ENCODE measurements around the gene DNAH9. TPM values are rescaled to one million over a fixed set of nuclear protein-coding genes. Genes with fewer than 3 reads are reported as not detected.
A peak's percentile ranks its signal among the peaks of the same experiment; 100 is the strongest.

The DNAH9 gene
- total RNA-seq, 1 experiment from 2014 or later, result 2.9 TPM

GRCh38 chr17:11639736-11640462, 41.6 kb downstream of the DNAH9 start:
- no peak for DNase-seq (ENCODE audit: low read depth, low spot score)
- in situ Hi-C loops (cut with HindIII; ENCODE audit: low pct_unique_long_range_greater_than_20kb, low sequenced_read_pairs), result no loop called here

DNA sequence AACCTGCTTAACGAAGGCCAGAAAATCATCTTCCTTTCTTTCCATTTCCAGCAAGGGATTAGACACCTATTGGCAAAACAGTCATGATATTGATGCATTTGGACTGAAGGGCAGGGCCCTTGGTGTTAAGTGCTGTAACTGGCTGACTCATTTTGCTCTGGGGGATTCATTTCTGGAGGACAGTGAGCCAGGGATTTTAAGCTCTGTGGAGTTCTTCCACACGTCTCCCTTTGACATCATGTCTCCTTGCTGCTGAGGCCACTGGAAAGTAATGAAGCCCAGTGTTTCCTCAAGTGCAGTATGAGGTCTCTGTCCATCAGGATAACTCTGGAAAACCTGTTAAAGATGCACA, 42.2 kb downstream of the DNAH9 start:
- in situ Hi-C loops (cut with HindIII; ENCODE audit: low pct_unique_long_range_greater_than_20kb, low sequenced_read_pairs), result no loop called here
- DNase-seq (ENCODE audit: low read depth, low spot score), result no peak

DNA sequence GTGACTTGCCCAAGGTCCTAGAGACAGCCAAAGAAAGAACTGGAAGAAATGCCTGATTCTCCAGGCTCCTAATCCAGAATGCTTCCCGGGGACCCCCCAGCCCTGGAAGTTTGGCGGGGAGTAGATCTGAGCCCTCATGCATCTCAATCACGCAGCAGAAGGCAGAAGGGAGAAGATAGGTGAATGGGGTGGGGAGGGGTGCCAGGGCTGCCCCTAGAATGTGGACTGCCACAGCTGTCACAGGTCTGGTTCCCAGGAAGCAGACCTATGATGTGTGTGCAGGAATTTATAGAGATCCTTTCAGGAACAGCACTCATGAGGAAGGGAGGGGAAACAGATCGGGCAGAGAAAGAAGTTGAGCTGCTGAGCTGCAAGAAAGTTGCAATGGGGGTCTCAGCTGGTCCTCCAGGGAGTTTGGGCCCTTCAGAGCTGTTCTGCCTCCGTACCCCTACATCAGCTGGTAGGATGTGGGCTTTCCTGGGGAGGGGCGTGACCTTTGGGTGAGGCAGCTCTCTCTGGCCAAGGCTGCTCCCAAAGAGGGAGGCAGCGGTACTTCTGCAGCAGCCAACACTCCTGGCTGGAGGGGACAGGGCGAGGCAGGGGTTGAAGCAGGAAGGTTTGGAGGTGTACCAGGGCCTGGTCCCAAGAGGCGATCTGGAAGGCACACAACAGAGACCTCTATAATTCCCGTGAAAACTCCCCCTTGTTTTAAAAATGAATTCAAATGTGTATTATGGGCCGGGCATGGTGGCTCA, 43.4 kb downstream of the DNAH9 start:
- DNase-seq (ENCODE audit: low read depth, low spot score), result no peak
- in situ Hi-C loops (cut with HindIII; ENCODE audit: low pct_unique_long_range_greater_than_20kb, low sequenced_read_pairs), result no loop called here

DNA sequence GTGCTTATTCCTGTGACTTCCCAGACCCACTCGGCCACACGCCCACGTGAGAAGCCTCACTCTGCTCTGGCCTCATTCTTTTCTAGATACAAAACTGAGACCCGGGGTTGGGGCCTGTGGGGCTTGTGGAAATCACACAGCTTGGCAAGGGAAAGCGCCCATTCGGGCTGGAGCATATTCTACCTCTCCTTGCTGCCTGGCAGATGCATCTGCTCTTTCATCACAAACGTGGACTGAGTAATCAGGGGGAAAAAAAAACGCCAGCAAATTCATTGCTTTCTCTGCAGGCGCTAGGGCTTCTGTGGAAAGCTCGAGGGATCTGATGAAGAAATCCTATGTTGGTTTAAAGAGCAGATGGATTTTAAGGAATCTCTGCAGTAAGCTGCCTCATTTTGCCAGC, 44.4 kb downstream of the DNAH9 start:
- in situ Hi-C loops (cut with HindIII; ENCODE audit: low pct_unique_long_range_greater_than_20kb, low sequenced_read_pairs), result no loop called here
- no peak for DNase-seq (ENCODE audit: low read depth, low spot score)

DNA sequence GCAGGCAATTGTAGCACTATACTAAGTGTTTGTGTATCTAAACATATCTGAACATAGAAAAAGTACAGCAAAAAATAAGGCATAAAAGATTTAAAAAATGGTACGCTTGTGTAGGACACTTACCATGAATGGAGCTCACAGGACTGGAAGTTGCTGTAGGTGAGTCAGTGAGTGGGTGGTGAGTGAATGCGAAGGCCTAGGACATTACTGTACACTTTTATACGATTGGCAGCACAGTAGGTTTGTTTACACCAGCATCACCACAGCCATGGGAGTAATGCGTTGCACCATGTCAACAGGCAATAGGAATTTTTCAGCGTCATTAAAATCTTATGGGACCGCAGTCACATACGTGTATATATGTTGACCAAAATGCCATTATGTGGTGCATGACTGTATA, 45.6 kb downstream of the DNAH9 start:
- DNase-seq (ENCODE audit: low read depth, low spot score), result no peak

DNA sequence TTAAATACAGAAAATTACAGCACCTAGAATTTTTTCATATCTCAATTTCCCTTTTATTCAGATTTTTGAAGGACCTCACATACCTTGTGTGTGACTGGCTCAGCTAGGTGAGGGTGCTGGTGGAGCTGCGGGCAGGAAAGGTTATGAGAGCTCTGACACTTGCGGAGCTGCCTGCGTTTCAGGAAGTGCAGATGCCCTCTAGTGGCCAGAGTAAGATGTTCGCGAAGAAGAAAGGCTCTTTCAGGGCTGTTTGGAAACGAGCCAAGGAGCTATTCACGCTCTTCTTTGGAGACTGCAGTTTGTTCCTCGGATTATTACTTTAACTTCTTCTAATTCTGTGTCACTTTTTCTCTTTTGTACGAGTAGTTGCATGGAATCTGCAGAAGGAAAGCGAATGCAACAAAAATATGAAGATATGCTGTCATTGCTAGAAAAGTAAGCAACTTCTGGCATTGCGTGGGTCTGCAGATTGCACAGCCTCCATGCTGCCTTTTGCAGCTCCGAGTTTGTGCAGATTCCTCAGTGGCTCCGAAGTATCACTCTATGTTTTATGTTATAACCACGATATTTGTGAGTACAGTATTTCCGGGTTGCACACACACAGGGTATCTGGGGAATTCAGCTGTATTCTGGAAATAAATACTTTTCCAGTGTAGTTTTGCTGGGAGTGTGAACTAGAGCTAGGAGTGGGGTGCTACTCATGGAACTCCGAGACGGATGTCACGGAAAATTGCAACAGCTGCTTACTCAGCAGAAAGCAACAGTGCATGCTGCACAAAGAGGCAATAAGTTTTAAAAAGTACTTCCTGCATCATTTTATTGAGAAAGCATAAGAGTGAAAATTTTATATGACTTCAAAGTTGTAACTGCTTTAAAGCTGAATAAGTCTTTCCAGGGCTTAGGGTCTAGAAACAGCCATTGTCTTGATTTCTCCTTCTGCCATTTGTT, 46.3 kb downstream of the DNAH9 start:
- in situ Hi-C loops (cut with HindIII; ENCODE audit: low pct_unique_long_range_greater_than_20kb, low sequenced_read_pairs), result no loop called here
- DNase-seq (ENCODE audit: low read depth, low spot score), result peak; percentile 90

More for the DNA sequence above, 45.6 kb downstream of the DNAH9 start:
- in situ Hi-C loops (cut with HindIII; ENCODE audit: low pct_unique_long_range_greater_than_20kb, low sequenced_read_pairs), result no loop called here

GRCh38 chr17:11645426-11645825, 47.2 kb downstream of the DNAH9 start:
- in situ Hi-C loops (cut with HindIII; ENCODE audit: low pct_unique_long_range_greater_than_20kb, low sequenced_read_pairs), result no loop called here
- no peak for DNase-seq (ENCODE audit: low read depth, low spot score)

- DNase-seq (ENCODE audit: low read depth, low spot score), result no peak
- in situ Hi-C loops (cut with HindIII; ENCODE audit: low pct_unique_long_range_greater_than_20kb, low sequenced_read_pairs), result no loop called here
These were observed 52.8 kb downstream of the DNAH9 start for GRCh38 chr17:11651089-11651488.

DNA sequence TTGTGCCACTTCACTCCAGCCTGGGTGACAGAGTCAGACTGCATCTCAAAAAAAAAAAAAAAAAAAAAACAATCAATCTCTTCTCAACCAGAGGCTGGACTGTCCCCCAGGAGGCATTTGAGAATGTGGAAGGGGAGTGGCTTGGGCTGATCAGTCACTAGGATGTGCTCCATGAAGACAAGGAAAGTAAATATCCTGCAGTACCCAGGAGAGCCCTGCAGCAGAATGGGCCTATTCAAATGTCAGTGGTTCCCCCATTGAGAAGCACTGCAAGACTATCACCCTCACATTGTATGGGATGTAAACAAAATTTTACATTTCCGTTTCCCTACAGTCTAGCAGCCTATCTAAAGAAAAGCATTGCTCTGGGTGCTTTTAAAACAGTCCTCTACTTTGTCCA, 70.3 kb downstream of the DNAH9 start:
- DNase-seq (ENCODE audit: low read depth, low spot score), result no peak
- in situ Hi-C loops (cut with HindIII; ENCODE audit: low pct_unique_long_range_greater_than_20kb, low sequenced_read_pairs), result no loop called here

DNA sequence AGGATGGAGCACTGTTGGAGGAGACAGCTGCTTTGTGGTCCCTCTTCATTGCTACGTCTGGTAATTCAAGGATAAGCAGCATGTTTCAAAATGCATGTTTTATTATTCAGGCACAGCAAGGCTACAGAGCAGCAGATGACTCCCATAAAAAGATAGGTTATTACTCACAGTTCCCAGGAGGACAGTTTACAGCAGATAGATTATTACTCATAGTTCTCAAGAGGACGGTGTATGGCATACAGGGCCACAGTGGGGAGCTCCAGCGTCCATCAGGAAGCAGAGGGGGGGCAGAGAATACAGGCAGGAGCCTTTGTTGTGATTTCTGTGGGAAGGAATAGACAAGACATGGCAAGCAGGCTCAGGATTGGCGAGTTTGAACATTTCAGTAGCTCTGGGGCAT, 72.9 kb downstream of the DNAH9 start:
- in situ Hi-C loops (cut with HindIII; ENCODE audit: low pct_unique_long_range_greater_than_20kb, low sequenced_read_pairs), result no loop called here
- DNase-seq (ENCODE audit: low read depth, low spot score), result peak; percentile 47

DNA sequence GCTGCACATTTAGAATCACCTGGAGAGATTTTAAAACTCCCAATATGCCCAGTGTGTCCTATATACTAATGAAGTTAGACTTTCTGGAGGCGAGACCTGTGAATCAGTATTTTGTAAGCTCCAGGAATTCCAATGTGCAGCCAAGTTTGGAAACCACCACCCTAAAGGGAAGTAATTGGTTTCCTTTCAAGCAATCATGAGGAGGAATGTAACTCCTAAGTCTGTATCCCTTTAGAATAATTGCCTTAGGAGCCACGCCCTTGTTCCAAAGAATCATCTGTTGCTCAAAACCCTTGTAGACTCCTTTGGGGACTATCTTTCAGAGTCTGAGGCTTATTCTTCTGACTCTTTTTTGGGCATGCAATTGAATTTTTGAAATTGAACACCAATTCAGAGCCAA, 84.4 kb downstream of the DNAH9 start:
- in situ Hi-C loops (cut with HindIII; ENCODE audit: low pct_unique_long_range_greater_than_20kb, low sequenced_read_pairs), result no loop called here
- no peak for DNase-seq (ENCODE audit: low read depth, low spot score)

DNA sequence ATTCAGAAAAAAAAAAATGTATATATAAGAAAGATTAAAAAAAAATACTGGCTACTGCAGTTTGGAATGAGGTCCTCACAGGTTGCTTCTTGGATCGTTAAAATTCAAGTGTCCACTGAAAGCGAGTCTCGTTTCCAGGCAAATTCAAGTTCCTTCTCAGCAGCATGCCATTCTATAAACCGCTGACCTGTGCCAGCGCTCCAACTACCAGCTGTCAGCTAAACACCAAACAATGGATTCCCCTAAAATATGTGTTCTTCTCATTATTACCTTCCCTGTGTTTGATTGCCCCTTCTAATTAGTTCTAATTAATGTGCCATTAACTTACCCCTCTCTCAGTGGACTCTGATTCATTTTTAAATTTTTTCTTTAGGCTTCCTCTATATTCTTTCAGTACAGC, 92.4 kb downstream of the DNAH9 start:
- in situ Hi-C loops (cut with HindIII; ENCODE audit: low pct_unique_long_range_greater_than_20kb, low sequenced_read_pairs), result no loop called here

GRCh38 chr17:11692688-11693087, 94.4 kb downstream of the DNAH9 start:
- no peak for DNase-seq (ENCODE audit: low read depth, low spot score)
- in situ Hi-C loops (cut with HindIII; ENCODE audit: low pct_unique_long_range_greater_than_20kb, low sequenced_read_pairs), result no loop called here

More for the DNA sequence above, 92.4 kb downstream of the DNAH9 start:
- DNase-seq (ENCODE audit: low read depth, low spot score), result no peak

DNA sequence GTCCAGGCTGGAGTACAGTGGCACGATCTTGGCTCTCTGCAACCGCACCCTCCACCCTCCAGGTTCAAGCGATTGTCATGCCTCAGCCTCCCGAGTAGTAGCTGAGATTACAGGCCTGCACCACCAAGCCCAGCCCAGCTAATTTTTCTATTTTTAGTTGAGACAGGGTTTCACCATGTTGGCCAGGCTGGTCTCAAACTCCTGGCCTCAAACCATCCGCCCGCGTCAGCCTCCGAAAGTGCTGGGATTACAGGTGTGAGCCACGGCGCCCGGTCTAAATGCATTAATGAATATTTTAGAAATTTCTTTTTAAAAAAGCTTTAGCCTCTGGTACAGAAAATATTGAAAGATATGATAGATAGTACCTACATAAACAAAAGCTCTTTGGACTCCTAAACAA, 95.0 kb downstream of the DNAH9 start:
- in situ Hi-C loops (cut with HindIII; ENCODE audit: low pct_unique_long_range_greater_than_20kb, low sequenced_read_pairs), result no loop called here
- DNase-seq (ENCODE audit: low read depth, low spot score), result no peak

DNA sequence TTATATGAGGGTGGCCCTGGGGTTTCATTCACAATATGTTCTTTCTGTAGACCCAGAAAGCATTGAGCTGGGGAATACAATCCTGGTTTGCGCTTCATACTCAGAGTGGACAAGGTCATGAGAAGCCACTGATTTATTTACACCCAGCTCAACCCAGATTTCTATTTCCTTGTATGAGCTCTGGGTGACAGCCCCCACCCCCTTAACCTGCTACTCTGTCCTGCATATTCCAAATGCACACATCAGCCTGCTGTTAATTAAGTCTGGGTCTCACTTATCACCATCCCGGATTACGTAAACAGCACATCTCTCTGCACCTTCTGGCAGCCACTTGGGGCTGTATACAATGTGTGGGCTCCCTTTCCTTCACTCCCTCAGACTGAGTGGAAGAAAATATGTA, 102.4 kb downstream of the DNAH9 start:
- in situ Hi-C loops (cut with HindIII; ENCODE audit: low pct_unique_long_range_greater_than_20kb, low sequenced_read_pairs), result no loop called here
- no peak for DNase-seq (ENCODE audit: low read depth, low spot score)

- in situ Hi-C loops (cut with HindIII; ENCODE audit: low pct_unique_long_range_greater_than_20kb, low sequenced_read_pairs), result no loop called here
- DNase-seq (ENCODE audit: low read depth, low spot score), result no peak
These were observed 103.6 kb downstream of the DNAH9 start for GRCh38 chr17:11701911-11702310.

GRCh38 chr17:11704041-11704440, 105.8 kb downstream of the DNAH9 start:
- in situ Hi-C loops (cut with HindIII; ENCODE audit: low pct_unique_long_range_greater_than_20kb, low sequenced_read_pairs), result no loop called here

GRCh38 chr17:11705111-11705510, 106.8 kb downstream of the DNAH9 start:
- DNase-seq (ENCODE audit: low read depth, low spot score), result no peak
- in situ Hi-C loops (cut with HindIII; ENCODE audit: low pct_unique_long_range_greater_than_20kb, low sequenced_read_pairs), result no loop called here

More at GRCh38 chr17:11704041-11704440, 105.8 kb downstream of the DNAH9 start:
- no peak for DNase-seq (ENCODE audit: low read depth, low spot score)
